K562 (cell line): ENCODE measurements around the gene ERBB4. TPM values are rescaled to one million over a fixed set of nuclear protein-coding genes. Genes with fewer than 3 reads are reported as not detected.

Experiments used
- ATAC-seq: fragments of 200-7000 bp; cut with Tn5 transposase; 3 replicates; pipeline ENCODE4 v1.9.1; 2020; ENCODE audit warnings: moderate library complexity
- BruUV-seq: library from RNA; stranded (reverse); fragments of 400-500 nt; replicated peaks from 2 replicates; lab custom pipeline; 2021; lab: Mats Ljungman, UMichigan
- CTCF ChIA-PET: fragments of 300-600 bp; formaldehyde crosslinking; extraction: SDS; loops from one replicate; lab custom pipeline; 2021; ENCODE audit warnings: low intra/inter-chr PET ratio; lab: Yijun Ruan, JAX
- POLR2A ChIA-PET: fragments of 300-600, 350-650 bp; sonication (Branson Sonifier 250); formaldehyde crosslinking; extraction: SDS; loops from one replicate; lab custom pipeline; 2021; ENCODE audit warnings: antibody characterized with exemption, inconsistent platforms; lab: Yijun Ruan, JAX
- DNase-seq, 4 experiments: peaks; one replicate each; pipeline versions ENCODE4 v3.0.0 to v3.0.0-alpha.2; 2011 to 2018; ENCODE audit warnings: low spot score in 3 of 4, mixed read lengths in 3 of 4; ENCODE audit errors: extremely low read depth in 1 of 4
- FAIRE-seq: peaks from 2 replicates; lab custom pipeline; 2011; peaks lifted over from hg19 to GRCh38; lab: Jason Lieb, UNC
- H2AFZ ChIP-seq: 2 replicates; pipeline ENCODE4 v1.6.0; 2011; ENCODE audit warnings: low read depth, low read length, control low read depth, inconsistent platforms
- H3K27ac ChIP-seq: fragments of 200-600 bp; 3 replicates; pipeline ENCODE4 v1.8.0; 2011; ENCODE audit warnings: low read depth, mild to moderate bottlenecking, control low read depth, inconsistent platforms, low read length, moderate library complexity, mixed read lengths; ENCODE audit errors: extremely low read depth
- H3K27me3 ChIP-seq, 2 experiments: fragments of 300-600 bp in 1 of 2; 2 replicates in 1 of 2; 3 replicates in 1 of 2; pipeline versions ENCODE4 v1.6.0 to v1.8.0; 2011; ENCODE audit warnings: inconsistent platforms in 2 of 2, low read length in 2 of 2, mild to moderate bottlenecking in 1 of 2, mixed read lengths in 1 of 2, moderate library complexity in 1 of 2; ENCODE audit not compliant: control insufficient read depth in 2 of 2, insufficient read depth in 2 of 2
- H3K36me3 ChIP-seq: fragments of 300-600 bp; 3 replicates; pipeline ENCODE4 v1.8.0; 2011; ENCODE audit warnings: mild to moderate bottlenecking, low read length, inconsistent platforms; ENCODE audit not compliant: control insufficient read depth, insufficient read depth
- H3K4me1 ChIP-seq, 2 experiments: fragments of 200-600 bp in 1 of 2; replicated peaks in 1 of 2; 2 replicates in 1 of 2; 3 replicates in 1 of 2; pipeline versions ENCODE4 v1.5.1 to v1.8.0; 2011; ENCODE audit warnings: inconsistent platforms in 2 of 2, low read length in 2 of 2, mild to moderate bottlenecking in 1 of 2, mixed read lengths in 1 of 2, moderate library complexity in 1 of 2; ENCODE audit not compliant: control insufficient read depth in 2 of 2, insufficient read depth in 2 of 2
- H3K4me2 ChIP-seq: 2 replicates; pipeline ENCODE4 v1.6.1; 2011; ENCODE audit warnings: low read length, control low read depth, inconsistent platforms, mixed read lengths; ENCODE audit not compliant: insufficient read depth
- H3K4me3 ChIP-seq: fragments of 200-600 bp; sonication (generic), shearing (Covaris generic); 2 replicates; pipeline ENCODE4 v1.5.1; 2016; ENCODE audit warnings: control low read depth, inconsistent platforms
- H3K79me2 ChIP-seq: fragments of 200-600 bp; 3 replicates; pipeline ENCODE4 v1.8.0; 2011; ENCODE audit warnings: low read length, inconsistent platforms; ENCODE audit not compliant: control insufficient read depth, insufficient read depth
- H3K9ac ChIP-seq, 2 experiments: 2 replicates each; pipeline versions ENCODE4 v1.6.0 to v1.6.1; 2011; ENCODE audit warnings: low read depth in 2 of 2, low read length in 2 of 2, control low read depth in 1 of 2, inconsistent platforms in 1 of 2, mild to moderate bottlenecking in 1 of 2, mixed read lengths in 1 of 2; ENCODE audit not compliant: insufficient read depth in 1 of 2
- H3K9me1 ChIP-seq: one replicate; pipeline ENCODE4 v1.6.0; 2011; ENCODE audit warnings: inconsistent platforms, mild to moderate bottlenecking, low read length, moderate library complexity; ENCODE audit not compliant: control insufficient read depth, insufficient read depth
- H3K9me3 ChIP-seq: replicated peaks from 2 replicates; pipeline ENCODE4 v1.5.1; 2011; ENCODE audit warnings: low read depth, low read length, inconsistent platforms; ENCODE audit not compliant: control insufficient read depth, insufficient read depth
- H4K20me1 ChIP-seq: replicated peaks from 2 replicates; pipeline ENCODE4 v1.6.1; 2011; ENCODE audit warnings: low read length, inconsistent platforms, mixed read lengths; ENCODE audit not compliant: control insufficient read depth, insufficient read depth
- CBFA2T2 ChIP-seq: fragments of 450-650 bp; conservative IDR thresholded peaks from 2 replicates; pipeline ENCODE4 v1.6.1; 2017; ENCODE audit warnings: mild to moderate bottlenecking
- CBX8 ChIP-seq: fragments of 200-600 bp; sonication (generic); IDR thresholded peaks from 2 replicates; pipeline ENCODE4 v1.6.1; 2012; ENCODE audit warnings: borderline replicate concordance, mixed run types, low read depth, mild to moderate bottlenecking, moderate library complexity, mixed read lengths, low read length, control low read depth, inconsistent platforms; ENCODE audit not compliant: poor library complexity, severe bottlenecking; ENCODE audit errors: extremely low read depth
- DPF2 ChIP-seq: fragments of 450-650 bp; IDR thresholded peaks from 2 replicates; pipeline ENCODE4 v1.6.1; 2016
- KDM4B ChIP-seq, 2 experiments: fragments of 450-650 bp in 1 of 2; sonication (generic) in 1 of 2; IDR thresholded peaks; 2 replicates each; pipeline ENCODE4 v1.6.1; 2016 to 2017; ENCODE audit warnings: borderline replicate concordance in 2 of 2, antibody characterized with exemption in 1 of 2, low read depth in 1 of 2, mild to moderate bottlenecking in 1 of 2
- NFE2L1 ChIP-seq: fragments of 450-650 bp; IDR thresholded peaks from 2 replicates; pipeline ENCODE4 v1.6.1; 2016; ENCODE audit warnings: missing genetic modification characterization, low read depth, mild to moderate bottlenecking, missing compliant biosample characterization, moderate library complexity, borderline replicate concordance
- SMAD2 ChIP-seq: fragments of 150-350 bp; IDR thresholded peaks from 2 replicates; pipeline ENCODE4 v1.6.1; 2014; ENCODE audit warnings: low read depth, mild to moderate bottlenecking, low read length
- TAF1 ChIP-seq: IDR thresholded peaks from 2 replicates; pipeline ENCODE4 v1.6.1; 2011; ENCODE audit warnings: mild to moderate bottlenecking, low read length, moderate library complexity; ENCODE audit not compliant: insufficient read depth, control insufficient read depth, severe bottlenecking; ENCODE audit errors: extremely low read depth
- ZFP1 ChIP-seq: fragments of 450-650 bp; formaldehyde crosslinking; IDR thresholded peaks from 2 replicates; pipeline ENCODE4 v1.4.0; 2020; ENCODE audit warnings: mild to moderate bottlenecking, mixed read lengths
- ZNF212 ChIP-seq: fragments of 450-650 bp; formaldehyde crosslinking; IDR thresholded peaks from 2 replicates; pipeline ENCODE4 v1.4.0; 2020; ENCODE audit warnings: mild to moderate bottlenecking
- WGBS: fragments of 100-300 bp; shearing (Covaris generic); methylation state at CpG from one replicate; pipeline ENCODE4 v1.1.6; 2016; ENCODE audit warnings: low coverage, mixed read lengths; ENCODE audit not compliant: insufficient coverage; ENCODE audit errors: missing lambda C conversion rate; 5-methylcytosine and 5-hydroxymethylcytosine counted together
- in situ Hi-C: fragments of 300-500 bp; cut with MboI; formaldehyde crosslinking; loops from 4 replicates; pipeline ENCODE4 v1.15.0; 2018; ENCODE audit warnings: inconsistent platforms, mixed read lengths
- intact Hi-C: fragments of 100-400 bp; cut with micrococcal nuclease; formaldehyde crosslinking; loops from 2 replicates; pipeline ENCODE4 v1.14.2; 2022
- polyA plus RNA-seq, 8 experiments: library from polyadenylated mRNA; depleted of rRNA in 4 of 8; stranded (reverse) in 5 of 8; unstranded in 3 of 8; fragments of >200 nt; fragmentation: Nextera tagmentation in 2 of 8; fragmentation: Illumina TruSeq in 1 of 8; extraction: Ambion mirVana in 2 of 8; extraction: Trizol in 1 of 8; gene quantifications; 2 replicates each; pipeline versions ENCODE4 v1.2.1 to v1.2.3, GENCODE V29; 2011 to 2014; ENCODE audit warnings: inconsistent platforms in 1 of 8, missing spikeins in 1 of 8
- total RNA-seq, 7 experiments: library from RNA; depleted of rRNA in 6 of 7; stranded (reverse); fragments of >200 nt in 6 of 7; fragmentation: Illumina TruSeq in 2 of 7; extraction: Trizol in 2 of 7; gene quantifications; 2 replicates each; pipeline versions ENCODE4 v1.2.1 to v1.2.3, GENCODE V29; 2011 to 2021; ENCODE audit warnings: low replicate concordance in 1 of 7
- TF ChIP-seq, protein P1 (sequence below): fragments of 250-450 bp; sonication (Bioruptor Pico); IDR thresholded peaks from 2 replicates; pipeline ENCODE4 v1.8.0; 2021; ENCODE audit warnings: moderate library complexity, mild to moderate bottlenecking, inconsistent platforms

Gene ERBB4
- total and polyA plus RNA-seq, 9 of the 15 experiments (the other 6 are each of a cell fraction or from before 2014, with no cell fraction given), result not detected

DNA sequence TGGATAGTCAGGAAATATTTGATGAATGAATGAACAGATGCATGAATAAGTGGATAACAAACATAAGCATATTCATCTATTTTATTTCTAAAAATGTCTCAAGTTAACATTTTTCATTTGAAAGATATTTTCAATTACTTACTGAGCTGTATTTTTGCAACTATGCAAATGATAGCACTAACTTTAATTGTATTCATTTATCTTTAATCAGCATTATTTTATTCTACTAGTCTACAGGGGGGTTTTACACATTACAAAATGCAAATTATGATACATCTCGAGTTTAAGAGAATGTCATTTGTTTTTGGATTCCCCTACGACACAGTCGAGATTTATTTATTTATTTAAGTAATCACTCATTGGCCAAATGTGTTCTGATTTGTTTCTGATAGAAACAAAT is 530.6 kb downstream of the ERBB4 start:
- Histone ChIP-seq H3K4me2 (no peak overlapping the region), H4K20me1 (no peaks in the 10 kb centered on the region), H3K9me1 (no peaks in the 10 kb centered on the region), H3K9ac (no peak overlapping the region), H3K36me3 (no peaks in the 10 kb centered on the region), H2AFZ (no peak overlapping the region), H3K9me3 (no peaks in the 10 kb centered on the region), H3K27me3 (no peaks in the 10 kb centered on the region), H3K27ac (no peak overlapping the region), H3K4me1 (no peaks in the 10 kb centered on the region), H3K79me2 (no peaks in the 10 kb centered on the region)
- no peak for ATAC-seq
- in situ Hi-C loops (no loop called here), intact Hi-C loops (no loop called here)
- no peak for DNase-seq
- FAIRE-seq, result no peak
- BruUV-seq, result no TSS peak
- POLR2A ChIA-PET, result no interaction called here
- WGBS, result 0% methylated on average over 3 of the region's 3 CpGs
- TF ChIP-seq ZNF212 (CRISPR knock-in tag) (no peak), SMAD2 (no peak), DPF2 (no peak), ZFP1 (no peak), CBX8 (no peak), TAF1 (no peak), NFE2L1 (no peak), KDM4B (IDR thresholded peaks at IDR 0.05; ENCODE audit: borderline replicate concordance in 2 of 2, low read depth in 1 of 2) (no peak), CBFA2T2 (no peak)
- TF ChIP-seq, protein P1, sequence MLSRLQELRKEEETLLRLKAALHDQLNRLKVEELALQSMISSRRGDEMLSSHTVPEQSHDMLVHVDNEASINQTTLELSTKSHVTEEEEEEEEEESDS, result no peak
- TF ChIP-seq, all 486 proteins: peak for 0
- H3K4me3 ChIP-seq, result no peak overlapping the region
- CTCF ChIA-PET, result no interaction called here
